ENCODE data around the gene PGLYRP1.

PGLYRP1 gene

DNA sequence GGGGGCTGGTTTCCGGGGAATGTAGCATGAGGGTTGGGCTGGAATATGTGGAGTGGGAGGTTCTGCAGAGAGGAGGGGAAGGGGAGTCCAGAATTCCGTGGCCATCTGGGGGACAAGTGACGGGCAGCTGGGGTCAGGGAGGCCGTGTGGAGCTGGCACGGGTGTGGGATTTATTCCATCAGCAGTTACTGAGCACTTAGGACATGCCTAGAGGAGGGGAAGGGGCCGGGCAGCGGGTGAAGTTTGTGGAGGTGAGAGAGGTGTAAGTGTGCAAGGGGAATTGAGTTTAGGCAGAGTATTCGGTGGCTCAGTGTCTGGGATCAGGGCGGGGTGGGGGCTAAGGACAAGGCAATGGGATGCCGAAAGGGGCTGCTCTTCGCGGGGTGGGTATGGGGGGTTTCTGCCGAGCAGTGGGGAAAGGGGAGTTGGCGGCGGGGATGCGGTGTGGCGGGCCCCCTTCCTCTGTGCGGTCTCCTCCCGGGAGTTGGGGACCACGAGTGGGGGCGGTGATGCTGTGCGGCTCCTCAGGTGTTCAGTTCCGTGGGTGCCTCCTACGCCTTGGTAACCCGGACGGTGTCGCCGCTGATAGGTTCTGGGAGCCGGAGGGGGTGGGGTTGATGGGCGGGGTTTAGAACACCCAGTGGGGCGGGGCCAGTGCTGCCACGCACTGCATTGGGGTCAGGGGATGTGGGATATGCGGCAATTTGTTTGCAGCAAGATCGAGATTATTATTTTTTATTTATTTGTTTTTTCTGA lies 22.2 kb downstream of the PGLYRP1 start:
- DNase-seq (ENCODE audit: low spot score): no peak

DNA sequence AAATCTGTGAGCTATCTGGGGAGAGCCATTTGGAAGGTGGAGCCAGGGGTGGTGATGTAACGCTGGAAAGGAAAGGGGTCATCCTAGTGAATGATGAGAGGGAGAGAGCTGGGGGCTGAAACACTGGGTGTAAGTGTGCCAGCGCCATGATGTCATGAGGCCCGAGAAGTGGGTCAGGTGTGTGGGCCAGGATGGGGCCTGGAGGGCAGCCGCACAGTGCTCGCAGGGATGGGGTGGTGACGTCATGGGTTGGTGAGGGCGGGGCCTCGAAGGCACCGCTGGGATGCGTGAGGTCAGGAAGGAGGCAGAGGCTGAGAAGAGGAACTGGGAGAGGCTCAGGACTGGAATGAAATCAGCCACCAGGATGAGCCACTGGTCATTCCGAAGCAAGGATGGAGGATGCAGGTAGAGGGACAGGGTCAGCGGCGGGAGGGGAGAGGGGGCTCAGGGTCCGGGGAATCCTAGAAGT lies 23.2 kb downstream of the PGLYRP1 start:
- DNase-seq (ENCODE audit: low spot score): no peak

DNA sequence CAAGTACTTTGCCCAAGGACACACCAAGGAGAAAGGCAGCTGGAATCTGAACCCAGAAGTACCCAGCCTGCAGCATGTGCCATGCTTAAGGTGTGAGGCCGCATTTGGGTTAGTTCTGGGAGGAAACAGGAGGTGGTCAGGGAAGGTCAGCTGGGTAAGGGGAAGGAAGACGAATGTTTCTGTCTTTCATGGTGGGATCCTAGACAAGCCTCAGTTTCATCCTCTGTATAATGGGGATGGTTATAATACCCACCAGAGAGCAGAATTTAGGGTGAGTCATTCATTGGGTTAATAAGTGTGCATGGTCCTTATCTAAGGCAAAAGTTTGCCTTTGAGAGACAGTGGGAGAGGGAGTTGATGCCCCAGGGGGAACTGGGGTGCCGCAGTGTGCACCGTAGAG lies 24.0 kb downstream of the PGLYRP1 start:
- DNase-seq (ENCODE audit: low spot score): no peak

DNA sequence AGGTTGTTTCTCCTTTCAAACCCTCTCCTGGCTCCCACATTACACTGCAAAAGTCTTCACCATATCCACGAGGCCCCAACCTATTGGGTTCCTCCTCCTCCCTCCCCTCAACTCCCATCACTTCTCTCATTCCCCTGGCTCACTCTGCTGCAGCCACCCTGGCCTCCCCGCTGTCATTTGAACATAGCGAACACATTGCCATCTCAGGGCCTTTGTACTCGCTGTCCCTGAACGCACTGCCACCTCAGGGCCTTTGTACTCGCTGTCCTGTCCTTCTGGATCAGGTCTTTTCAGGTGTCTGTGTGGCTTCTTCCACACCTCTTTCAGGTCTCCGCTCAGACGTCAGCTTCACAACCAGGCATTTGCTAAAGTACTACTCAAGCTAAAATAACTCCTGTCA lies 25.9 kb downstream of the PGLYRP1 start:
- no peak for DNase-seq (ENCODE audit: low spot score)

DNA sequence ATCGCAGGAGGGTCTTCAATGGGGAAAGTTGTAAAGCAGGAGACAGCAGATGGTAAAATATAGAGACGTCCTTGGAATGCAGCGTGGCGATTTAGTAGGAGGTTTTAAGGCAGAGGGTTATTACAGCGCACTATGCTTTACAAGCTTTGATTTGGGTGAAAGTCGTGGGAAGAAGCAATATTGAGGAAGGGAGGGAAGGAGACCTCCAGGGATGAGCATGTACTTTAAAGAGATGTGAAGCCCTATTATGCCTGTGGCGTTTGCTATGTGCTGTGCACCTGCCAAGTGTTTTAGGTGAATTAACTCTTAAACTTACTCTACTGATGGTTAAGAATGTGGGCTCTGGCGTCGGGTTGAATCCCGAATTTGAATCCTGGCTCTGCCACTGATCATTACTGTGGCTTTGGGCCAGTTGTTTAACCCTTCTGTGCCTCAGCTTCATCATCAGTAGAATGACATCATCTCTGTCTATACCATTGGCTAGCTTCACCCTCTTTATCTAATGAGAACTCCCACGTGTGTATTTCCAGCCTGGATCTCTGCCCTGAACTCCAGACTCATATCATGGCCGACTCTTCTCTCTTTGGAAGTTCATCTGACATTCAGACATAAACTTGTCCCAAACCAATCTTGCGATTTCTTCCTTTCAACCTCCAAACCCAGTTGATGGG lies 27.0 kb downstream of the PGLYRP1 start:
- no peak for DNase-seq (ENCODE audit: low spot score)

DNA sequence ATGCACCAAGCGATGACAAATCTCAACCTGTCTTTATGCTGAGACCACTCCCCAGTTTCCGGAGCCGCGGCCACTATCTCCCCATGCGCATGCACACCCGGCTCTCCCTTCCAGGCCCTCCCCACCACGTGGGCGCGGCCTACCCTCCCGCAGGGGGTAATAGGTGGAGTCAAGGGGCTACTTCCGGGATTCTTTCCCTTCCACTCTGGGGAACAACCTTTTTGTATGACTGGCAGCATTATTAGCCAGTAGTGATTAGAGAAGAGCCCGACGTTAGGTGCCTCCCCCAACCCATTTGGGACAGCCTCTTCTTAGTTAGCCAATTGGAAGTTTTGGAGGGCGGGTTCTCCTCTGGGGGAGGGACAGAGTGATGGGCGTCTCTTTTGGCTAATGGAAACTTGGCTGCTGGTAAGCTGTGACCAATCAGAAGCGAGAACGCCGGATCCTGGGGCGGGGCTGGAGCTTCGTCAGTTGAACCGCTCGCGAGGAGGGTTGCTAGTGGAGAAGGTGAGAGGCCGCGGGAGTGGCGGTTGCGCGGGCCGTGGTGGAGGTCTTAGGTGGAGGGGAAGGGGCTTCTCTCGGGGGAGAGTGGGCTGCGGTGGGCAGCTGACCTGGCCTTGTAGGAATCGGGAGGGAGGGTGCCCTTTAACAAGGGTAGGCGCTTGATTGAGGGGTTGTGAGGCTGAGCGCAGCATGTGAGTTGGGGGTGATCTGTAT lies 27.7 kb downstream of the PGLYRP1 start, which contains the start of gene CCDC61:
Gene CCDC61 (plus strand): TSS at position 470 of the 717 bp plus-strand sequence. CDS start 7,552 bp downstream, outside the sequence.
- DNase-seq (ENCODE audit: low spot score): peak; percentile 96

DNA sequence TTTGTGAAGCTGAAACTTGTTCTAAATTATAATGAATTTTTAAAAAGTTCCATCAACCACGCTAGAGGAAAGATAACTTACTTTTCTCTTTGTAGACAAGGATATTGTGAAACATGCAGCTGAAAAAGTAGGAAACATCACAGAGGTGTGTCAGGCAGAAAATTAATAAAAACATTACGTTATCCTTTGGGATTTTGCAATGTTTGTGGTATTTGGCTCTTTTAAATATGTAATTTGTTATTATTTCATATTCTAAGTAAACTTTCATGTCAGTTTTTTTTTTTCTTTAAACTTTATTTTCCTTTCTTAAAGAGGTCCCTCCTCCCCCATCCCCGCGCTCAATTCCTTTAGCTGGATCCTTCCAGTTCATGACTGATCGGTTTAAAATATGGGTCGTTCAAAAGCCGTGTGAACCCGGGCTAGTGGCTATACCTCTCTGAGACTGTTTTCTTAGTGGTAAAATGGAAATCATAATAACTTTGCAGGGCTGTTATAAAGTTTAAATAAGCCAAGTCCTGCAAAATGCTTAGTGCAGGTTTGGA lies 28.3 kb downstream of the PGLYRP1 start:
- no peak for DNase-seq (ENCODE audit: low spot score)

DNA sequence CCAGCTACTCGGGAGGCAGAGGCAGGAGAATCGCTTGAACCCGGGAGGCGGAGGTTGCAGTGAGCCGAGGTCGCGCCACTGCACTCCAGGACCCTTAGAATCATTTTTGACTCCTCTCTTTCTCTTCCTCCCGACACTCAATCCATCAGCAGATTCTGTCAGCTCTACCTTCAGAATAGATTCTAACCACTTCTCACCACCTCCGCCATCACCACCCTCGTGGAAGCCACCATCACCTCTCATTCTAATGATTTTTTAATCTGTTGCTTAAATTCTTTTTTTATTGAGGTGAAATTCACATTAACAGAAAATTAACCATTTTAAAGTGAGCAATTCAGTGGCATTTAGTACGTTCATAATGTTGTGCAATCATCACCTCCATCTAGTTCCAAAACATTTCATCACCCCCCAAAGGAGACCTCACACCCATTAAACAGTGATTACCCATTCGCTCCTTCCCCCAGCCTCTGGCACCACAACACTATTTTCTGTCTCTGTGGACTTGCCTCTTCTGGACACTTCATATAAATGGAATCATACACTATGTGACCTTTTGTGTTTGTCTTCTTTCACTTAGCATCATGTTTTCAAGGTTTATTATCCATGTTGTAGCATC lies 32.6 kb downstream of the PGLYRP1 start:
- DNase-seq (ENCODE audit: low spot score): no peak

DNA sequence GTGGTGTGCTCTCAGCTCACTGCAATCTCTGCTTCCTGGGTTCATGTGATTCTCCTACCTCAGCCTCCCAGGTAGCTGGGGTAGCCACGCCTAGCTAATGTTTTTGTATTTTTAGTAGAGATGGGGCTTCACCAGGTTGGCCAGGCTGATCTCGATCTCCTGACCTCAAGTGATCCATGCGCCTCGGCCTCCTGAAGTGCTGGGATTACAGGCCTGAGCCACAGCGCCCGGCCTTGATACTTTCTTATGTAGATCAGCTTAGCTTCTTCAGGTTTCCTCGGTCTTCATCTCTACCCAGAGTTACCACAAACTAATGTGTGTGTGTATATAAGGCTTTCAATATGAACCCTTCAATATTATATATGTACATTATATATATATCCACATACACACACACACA lies 37.5 kb downstream of the PGLYRP1 start:
- no peak for DNase-seq (ENCODE audit: low spot score)

DNA sequence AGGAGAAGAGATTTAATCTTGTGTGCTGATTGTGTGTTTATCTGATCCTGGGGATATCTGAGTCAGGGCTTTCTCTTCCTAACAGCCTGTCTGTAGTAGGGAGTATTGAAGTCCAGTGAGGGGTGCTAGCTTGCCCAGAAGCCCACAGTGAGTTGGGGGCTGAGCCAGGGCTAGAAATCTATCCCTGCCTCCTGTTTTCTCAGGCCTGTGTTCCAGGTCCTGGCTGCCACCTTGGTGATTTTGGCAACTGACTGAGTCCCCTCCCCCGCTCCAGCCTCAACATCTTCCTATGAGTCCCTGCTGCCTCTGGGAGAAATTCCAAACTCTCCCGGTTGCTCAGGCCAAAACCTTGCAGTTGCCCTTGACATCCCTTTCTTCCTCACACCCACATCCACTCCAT lies 41.5 kb downstream of the PGLYRP1 start:
- DNase-seq (ENCODE audit: low spot score): no peak

DNA sequence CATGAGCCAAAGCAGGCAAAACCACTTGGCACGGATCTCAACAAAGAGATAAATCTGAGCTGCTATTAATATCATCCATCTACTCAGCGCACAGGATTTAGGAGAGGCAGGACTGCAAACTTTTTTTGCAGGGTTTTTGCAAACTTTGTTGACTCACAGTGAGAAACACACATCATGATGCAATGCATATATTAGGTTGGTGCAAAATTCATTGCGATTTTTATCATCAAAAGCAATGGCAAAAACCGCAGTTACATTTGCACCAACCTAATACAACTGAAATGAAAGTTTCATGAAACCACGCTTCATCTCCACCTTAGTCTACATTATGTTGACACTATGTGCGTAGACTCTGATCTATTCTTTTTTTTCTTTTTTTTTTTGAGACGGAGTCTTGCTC lies 44.7 kb downstream of the PGLYRP1 start:
- no peak for DNase-seq (ENCODE audit: low spot score)

DNA sequence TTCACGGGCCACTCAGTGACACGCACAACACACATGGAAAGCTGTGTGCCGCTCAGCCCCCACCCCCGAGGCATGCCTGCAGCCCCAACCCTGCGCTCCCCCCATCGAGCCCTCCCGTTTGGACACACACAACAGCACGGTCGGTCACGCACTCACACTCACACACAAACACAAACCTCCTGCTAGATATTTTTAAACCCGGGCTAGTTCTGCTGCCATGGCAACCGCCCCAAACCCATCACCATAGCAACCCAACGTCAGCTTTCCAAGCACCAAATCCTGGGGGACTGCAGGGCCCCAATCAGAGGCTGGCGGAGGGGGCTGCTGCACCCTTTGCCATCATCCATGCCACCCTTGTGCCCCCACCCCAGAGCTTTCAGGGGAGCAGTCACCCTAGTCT lies 46.7 kb downstream of the PGLYRP1 start:
- DNase-seq (ENCODE audit: low spot score): no peak

DNA sequence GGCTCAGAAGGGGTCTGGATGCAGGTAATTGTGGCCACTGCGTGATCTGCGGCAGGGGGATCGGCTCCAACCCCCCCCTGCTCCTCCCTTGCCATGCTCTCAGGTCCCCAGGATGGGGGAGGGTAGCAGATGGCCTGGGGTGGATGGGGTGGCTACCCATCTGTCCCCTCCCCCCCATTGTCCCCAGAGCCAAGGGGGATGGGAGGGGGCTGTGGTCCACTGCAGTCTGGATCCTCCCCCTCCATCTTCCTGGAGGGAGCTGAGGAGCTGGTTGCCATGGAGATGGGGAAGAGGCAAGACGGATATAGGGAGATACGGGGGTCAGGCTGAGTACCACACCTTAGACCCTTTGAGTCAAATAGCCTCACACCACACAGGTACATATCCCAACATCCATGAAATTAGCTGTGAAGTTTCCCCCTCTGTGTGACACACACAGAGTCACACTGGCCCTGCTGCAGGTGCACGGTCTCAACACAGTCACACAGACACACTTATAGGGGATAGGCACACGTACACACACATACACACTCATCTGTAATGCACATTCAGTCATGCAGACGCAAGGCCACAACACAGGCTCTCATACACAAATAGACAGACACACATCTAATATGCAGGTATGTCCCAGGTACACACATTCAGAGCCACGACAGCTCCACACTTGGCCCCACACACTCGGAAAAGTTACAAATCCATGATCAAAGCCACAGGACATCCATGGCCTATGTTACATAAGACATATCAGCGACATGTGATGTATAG lies 47.4 kb downstream of the PGLYRP1 start:
- DNase-seq (ENCODE audit: low spot score): no peak

DNA sequence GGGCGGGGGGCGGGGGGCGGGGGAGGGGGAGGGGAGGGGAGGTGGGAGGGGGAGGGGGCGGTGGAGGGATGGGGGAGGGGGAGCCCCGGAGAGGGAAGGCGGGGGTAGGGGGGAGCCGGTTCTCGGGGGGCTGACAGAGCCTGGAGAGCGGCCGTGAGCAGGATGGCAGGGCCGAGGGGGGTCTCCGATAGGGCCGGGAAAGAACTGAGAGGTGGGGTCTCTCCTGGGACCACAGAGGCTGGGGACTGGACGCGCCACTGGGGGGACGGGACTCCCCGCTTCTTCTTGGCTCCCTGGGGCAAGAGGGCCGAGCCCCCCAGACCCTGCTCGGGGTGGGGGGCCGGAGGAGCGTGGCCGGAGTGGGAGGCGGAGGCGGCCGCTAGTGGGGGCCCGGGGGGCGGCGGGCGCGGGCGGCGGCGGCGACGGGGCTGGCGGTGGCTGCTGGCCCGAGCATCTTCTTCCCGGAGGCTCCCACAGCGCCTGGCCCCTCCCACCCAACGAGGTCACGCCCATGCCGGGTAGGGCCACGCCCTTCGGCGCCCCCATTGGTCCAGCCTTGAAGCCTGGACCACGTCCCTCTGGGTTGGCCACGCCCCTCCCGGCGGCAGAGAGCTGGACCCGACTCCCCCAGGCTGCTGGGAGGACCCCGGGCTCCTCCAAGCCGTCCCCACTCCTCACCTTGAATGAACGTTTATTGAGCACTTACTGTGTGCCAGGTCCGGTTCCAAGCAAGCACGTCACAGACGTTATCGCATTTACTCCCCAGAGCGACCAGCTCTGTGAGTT lies 49.1 kb downstream of the PGLYRP1 start, which contains the start of gene NOVA2:
Gene NOVA2 (minus strand): TSS at position 313 of the 786 bp plus-strand sequence. CDS start 514 bp downstream, outside the sequence.
- DNase-seq (ENCODE audit: low spot score): peak; percentile 91

DNA sequence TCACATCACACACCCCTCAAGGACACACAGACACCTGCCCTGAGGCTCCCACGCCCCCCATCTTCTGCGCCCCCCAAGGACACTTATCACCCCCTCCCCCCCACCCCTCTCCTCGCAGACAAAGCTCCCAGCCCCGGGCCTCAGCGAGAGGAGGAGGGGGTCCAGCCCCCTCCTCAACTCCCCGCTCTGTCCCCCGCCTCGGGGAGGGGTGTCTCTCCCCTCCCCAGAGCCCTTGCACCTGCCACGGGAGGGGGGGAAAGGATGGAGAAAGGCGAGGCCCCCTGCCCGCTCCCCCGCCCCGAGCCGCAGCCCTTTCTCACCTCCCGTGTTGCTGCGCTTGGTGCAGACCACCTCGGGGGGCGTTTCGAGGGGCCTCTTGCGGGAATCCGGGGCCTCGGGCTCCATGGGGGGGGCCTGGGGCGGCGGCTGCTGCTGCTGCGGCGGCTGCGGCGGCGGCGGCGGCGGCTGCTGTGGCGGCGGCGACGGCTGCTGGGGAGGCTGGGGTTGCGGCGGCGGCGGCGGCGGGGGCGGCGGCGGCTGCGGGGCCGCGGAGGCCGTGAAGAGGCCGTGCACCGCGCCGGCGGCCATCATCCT lies 49.8 kb downstream of the PGLYRP1 start:
- DNase-seq (ENCODE audit: low spot score): peak; percentile 57

DNA sequence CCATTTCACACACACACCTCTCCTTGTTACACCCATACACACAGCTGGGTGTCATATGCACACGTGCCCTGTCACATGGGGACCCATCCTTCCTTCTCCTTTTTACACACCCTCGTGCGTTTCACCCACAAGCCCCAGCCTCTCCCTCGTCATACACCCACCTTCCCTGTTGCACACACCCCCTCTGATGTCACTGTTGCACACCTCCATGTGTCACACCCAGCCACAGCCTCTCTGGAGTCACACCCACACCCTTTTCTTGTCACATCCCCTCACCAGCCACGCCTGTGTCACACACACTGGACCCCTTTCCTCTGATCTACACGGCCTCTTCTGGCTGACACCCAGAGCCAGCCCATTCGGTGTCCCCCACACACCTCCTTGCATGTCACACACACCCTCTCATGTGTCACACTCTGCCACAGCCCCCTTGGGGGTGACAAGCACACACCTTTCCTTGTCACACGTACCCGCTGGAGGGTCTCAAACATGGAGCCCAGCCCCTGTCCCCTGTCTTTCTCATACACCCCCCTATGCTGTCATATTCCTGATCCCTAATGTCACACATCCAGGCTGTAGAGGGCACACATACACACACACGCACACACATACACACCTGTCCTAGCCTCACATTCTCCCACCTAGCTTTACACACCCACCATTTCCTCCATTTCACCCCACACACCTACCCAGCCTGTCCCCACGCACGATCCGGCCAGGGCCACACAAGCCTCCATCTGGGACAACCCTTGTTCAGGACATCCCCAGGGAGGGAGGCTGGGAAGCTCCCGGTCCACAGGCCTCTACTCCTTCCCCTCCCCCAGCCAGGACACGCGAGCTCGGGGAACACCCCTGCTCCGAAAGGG lies 50.5 kb downstream of the PGLYRP1 start:
- DNase-seq (ENCODE audit: low spot score): no peak

DNA sequence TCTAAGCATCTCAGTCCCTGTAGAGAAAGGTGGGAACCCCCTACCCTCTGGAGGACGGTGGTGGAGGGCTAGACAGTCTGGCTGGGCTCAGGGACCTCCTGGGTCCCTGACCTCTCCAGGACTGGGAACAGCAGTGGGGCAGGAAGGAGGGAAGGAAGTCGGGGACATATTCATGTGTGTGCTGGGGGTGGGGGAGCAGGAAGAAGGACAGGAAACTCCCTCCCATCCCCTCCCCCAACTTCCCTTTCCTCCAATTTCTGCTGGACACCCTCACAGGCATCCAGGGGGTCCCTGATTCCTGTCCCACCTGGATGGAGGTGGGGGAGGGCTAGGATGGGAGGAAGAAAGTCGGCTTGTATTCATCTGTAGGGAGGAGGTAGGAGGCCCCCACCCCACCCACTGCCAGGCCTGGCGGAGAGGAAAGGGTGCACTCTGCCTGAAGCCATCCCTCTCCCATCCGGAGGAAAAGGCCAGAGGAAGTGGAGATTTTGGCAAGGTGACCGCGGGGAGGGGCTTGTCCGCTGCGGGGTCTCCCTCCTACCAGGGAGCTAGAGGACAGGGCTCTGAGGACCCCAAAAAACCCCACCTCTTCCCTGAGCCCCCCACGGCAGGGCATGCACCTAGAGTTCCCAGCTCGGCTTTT lies 51.5 kb downstream of the PGLYRP1 start:
- no peak for DNase-seq (ENCODE audit: low spot score)

DNA sequence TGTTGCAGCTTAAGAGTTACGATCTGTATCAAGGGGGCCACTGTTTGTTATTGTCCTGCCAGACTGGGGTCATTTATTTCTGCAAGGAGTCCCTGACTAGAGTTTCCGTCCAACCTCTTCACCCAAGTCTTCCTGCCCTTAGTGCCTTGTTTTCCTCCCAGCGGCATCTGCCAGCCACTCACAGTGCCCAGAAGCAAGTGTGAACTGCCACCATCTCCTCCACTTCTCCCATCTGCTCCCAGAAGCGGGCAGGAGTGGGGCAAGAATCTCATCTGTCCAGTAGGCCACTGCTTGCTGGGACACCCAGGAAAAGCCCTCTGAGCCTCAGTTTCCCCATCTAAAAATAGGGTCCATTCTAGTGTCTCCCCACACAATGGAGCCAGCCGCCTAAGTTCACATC lies 53.2 kb downstream of the PGLYRP1 start:
- no peak for DNase-seq (ENCODE audit: low spot score)
